Measurements from ENCODE around the gene PGC.

PGC gene

DNA sequence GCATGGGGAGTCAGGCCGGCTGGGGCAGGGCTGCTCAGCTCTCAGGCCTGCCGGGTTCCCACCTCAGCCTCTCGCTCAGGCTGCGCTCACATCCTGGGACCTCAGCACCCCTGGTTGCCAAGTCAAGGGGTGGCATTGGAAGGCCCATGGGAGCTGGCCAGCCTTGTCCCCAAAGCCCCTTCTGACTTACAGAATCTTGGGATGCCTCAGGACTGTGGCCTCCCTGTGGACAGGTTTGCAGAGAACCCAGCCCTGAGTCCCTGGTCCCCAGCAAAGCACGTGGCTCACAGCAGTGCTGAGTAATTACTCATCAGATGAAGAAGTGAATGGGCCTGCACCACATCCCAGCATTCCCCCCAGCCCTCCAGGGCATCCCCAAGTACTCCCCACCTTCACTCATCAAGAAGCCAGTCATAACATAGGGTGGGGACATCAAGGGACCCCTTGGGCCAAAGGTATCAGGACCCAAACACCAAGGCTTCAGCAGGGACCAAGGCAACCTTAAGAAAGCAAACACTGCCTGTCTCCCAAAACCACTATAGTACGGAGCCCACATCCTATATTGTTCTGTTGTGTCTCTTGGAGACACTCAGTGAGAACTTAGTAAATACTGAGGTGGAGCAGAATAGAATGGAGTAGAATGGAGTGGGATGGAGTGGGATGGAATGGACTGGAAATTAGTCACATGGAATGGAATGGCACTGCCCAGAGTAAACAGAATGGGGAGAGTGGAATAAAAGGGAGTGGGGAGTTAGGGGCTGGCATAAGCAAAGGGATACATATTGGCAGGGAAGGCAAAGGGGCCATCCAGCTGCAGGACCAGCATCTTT is 3.6 kb downstream of the PGC start:
- DNase-seq: no peak

DNA sequence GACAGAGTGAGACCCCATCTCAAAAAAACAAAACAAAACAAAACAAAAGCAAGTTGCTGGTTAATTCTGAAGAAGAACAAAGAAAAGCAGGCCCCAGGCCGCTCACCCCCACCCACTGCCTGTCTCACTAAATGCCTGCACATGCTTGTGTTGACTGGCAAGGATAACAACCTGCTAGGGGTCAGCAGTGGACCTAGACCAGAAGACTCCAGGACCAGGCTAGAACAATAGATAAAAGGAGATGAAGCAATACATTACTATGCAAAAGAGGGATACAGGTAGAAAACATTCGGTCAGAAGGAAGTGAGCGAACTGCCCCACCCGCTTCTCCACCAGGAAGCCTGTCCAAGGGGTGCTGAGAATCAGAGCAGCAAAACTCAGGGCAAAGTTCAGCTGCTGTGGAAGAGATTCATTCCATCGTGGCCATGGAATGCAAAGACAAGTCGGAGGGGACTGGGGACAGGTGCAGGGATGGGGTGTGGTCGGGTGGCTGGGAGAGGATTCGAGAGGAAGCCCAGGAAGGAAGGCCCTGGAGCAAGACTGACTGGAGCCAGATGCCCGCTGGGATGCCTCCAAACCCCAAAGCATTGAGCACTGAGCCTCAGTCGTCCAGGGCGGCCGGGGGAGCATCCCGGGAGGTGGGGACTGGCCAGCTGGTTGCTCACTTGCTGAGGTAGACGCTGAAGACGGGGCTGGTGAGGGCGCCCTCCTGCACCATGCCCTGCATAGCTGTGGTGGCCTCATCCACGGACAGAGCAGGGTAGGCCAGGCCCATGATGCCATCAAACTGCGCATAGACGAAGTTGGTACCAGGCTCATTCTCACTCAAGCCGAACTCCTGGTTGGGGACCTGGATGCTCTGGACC is 5.3 kb downstream of the PGC start:
- no peak for DNase-seq

DNA sequence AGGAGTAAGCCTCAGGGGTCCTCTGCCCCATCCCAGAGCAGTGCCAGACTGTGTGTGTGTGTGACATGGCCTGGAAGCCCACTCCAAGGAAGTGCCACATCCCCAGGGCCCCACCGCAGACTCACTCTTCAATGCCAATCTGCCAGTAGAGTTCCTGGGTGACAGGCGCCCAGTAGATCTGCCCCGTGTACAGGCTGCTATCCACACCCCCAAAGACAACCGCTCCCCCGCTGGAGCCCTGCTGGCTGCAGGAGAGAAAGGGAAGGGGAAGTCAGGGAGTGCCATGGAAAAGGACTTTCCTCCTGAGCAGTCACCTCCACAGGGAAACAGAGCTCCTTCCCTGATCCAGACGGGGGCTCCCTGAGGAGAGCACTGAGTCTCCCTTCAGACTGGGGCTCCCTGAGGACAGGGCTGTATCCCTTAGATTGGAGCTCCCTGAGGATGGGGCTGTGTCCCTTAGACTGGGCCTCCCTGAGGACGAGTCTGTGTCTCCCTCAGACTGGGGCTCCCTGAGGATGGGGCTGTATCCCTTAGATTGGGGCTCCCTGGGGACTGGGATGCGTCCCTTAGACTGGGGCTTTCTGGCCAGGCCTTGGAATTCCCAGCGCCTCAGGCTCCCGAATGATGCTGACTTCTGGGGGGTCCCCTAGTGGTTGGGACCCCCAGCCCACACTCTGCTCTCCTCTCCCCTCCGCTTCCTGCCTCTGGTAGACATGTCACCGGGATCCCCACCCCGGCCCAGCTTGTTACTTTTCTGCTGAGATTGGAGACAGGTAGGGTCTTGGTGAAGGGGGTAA is 6.6 kb downstream of the PGC start:
- DNase-seq: no peak

DNA sequence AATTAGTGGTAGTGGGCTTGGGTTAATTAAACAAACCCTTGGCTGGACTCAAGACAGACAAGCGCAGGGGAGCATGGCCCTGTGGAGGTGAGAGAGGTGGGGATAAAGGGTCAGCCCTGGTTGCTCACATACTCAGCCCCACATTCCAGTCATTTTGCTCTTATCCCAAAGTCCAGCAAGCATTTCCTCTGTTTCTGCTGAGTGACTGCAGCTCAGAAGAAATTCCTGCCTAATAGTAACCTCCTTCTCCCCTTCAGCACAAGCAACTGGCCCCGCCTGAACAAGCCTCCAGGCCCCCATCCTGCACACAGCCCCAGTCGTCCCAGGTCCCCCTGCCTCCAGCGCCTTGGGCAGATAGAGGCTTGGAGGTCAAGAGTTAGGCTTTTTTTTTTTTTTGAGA is 8.2 kb downstream of the PGC start:
- no peak for DNase-seq

DNA sequence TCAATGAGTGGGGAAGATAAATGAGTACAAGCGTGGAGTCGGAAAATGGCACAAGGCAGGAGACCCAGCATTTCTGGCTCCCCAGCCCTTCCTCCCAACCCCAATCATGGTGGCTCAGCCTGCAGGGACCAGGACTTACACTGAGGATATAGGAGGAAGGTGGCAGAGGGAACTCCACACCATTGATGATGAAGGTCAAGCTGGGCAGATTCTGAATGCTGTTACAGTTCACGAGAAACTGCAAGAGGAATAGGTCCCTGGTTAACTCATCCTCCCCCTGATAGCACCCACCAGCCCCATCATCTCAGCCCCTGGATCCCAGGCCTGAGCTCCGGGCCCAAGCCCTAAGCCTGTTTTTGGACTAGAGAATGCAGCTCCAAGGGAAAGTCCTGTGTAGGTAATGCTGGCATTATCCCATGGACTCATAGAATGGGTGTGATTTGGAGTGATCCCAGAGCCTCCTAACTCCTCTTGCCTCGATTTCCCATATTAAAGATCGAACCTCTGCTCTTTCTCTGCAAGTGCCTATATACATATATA is 9.5 kb downstream of the PGC start:
- DNase-seq: no peak

DNA sequence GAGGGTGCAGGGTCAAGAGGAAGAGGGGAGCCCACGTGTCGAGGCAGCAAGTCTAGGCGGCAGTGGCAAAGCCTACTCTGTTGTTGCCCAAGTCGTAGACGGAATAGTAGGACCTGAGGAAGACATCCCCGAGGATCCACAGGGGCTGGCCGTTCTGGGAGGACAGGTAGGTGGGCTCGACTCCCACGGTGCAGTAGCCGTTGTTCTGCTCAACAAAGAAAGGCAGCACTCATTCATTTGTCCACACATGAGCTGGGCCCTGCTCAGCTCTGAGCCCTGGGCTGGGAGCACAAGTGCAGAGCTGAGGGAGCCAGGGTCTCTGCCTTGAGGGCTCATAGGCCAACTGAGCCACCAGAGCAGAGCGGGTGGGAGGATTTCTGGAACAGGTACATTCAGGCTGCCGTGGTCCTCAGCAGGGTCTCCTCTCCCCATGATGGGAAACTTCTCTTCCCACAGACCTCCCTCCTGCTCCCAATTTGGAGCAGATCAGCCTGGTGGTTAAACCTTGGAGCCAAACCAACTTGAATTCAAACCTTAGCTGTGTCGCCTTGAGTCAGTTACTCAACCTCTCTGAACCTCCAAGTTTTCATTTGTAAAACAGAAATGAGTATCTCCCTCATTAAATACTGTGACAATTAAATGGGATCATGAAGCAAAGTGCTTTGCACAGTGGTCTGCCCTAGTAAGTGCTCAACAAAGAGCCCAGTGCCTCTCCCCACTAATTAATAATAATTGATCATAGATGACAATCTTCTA is 10.2 kb downstream of the PGC start:
- DNase-seq: no peak

DNA sequence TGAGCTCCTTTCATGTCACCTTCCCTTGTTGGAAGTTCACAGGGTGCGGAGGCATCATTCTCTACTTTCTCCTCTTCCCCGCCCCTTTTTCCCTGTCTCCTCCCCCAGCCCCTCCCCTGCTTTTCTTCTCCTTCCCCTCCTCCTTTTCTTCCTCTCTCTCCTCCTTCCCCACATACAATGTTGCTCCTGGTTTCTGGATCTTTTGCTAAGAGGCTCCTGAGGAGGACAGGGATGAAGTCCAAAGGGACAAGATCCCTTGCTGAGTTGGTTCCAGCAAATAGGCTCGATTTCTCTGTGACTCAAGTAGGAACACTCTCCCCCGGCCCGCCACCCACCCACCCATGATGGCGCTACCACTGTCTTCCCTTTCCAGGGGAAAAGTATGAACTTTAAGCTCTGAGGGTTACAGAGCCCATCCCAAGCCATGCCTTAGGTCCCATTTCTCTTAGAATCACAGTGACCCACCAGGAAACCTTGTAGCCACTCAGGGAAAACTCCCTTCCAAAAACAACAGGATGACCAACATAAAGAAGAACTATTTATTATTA is 10.9 kb downstream of the PGC start:
- DNase-seq: no peak

DNA sequence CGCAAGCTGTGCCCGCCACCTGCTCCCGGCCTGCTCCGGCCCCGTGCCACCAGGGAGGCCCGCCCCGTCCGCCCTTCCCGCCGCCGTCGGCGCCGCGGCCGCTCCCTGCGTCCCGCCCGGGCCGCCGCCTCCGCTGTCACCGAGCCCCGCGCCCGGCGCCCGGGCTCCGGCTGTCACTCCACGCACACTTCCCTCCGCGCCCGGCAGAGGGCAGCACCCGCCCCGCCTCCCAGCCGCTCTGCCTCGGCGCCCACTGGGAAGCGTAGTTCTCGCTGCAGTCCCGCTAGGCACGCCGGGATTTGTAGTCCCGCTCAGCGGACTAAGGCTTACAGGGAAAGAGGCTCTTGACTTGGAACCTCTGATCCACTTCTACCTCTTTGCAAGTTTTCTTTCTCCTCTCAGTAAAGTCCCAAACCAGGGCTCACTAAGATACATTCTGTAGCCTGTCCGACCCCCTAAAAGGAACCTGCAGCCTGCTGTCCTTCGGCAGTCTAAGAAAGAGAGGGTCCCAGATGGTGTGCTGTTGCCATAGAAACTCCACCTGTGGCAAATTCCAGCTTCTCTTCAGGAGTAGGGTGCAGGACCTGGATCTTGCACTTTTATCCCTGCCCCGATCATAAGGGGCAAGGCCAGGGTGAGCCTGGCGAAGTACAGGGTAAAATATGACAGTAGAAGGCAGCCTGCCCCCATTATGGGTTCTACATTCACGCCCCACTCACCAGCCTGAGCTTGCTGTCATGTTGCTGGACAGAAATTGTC is 11.6 kb downstream of the PGC start, which contains the start of gene TFEB:
Gene TFEB, minus strand, starts transcription at position 182 of the 759 bp plus-strand sequence. CDS start 44,395 bp downstream, outside the sequence.
- DNase-seq: peak; percentile 71 to 91

DNA sequence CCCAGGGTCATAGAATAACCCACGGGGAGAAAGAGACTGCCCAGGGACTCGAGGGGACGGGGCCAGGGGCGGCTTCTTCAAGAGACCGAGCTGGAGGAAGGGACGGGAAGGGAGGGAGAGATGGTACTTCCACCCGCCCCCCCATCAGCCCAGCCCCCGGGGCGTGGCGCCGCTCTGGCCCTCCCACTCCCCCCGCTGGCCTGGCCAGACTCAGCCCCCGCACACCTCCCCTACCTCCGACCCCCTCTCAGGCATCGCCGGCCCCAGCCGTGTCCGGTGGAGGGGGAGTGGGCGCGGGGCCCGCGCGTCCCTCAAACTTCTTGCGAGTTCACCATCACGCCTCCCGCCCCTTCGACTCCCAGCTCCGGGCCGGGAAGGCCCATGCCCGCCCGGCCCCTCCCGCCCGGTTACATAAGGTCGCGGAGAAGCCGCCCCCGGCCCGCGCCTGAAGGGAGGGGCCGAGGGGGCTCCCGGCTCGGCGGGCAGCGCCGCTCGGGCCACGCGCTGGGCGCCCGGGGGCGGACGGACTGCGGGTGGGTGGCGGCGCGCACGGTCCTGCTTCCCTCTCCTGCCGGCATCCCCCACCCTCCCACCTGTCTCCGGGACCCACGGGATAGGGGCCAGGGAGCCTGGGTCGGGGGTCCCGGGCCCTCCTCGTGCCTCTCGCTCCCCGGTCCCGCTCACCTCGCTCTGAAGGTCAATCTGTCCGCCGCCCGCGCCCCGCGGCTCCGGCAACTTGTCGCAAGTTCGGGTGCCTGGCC is 12.4 kb downstream of the PGC start:
- DNase-seq: peak; percentile 20 to 74

DNA sequence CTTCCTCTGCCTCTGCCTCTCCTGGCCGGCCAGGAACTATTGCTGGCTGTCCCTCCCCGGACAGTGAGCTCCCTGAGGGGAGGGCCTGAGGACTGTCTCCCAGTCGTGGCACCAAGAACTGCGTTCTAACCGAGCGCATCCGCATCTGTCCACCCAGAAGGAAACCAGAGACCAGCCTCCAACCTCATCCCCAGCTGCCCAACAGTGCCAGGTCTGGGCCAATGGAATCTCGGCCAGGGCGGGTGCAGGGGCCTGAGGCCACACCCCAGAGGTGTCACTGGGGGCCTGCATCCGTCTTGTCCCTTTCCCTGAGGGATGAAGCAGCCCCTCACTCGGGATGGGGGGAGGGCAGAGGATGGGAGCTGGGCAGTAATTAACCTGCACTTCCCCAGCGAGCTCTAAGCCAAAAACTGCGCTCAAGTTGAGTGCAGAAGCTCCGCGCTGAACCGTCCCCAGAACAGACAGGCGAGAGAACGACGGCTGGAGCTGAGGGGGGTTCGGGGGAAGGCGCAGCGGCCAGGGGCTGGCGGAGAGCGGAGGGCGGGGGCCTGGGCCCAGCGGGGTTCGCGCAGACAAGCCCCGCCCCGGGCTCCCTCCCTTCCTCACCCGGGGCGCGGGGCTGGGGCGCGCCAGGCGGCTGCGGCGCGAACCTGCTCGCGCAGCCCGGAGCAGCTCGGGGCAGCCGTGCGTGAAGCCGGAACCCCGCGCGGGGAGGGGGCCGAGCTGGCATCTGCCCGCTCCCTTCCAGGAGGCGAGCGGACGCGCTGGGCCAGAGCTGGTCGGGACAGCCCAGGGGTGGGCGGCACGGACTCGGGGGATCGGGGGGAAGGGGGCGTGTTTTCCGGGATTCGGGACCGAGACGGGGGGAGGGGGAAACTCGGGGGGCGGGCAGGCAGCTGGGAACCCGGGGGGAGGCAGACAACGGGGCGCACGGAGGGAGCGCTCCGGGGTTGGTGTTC is 13.2 kb downstream of the PGC start:
- peak; percentile 41 to 80 for DNase-seq

DNA sequence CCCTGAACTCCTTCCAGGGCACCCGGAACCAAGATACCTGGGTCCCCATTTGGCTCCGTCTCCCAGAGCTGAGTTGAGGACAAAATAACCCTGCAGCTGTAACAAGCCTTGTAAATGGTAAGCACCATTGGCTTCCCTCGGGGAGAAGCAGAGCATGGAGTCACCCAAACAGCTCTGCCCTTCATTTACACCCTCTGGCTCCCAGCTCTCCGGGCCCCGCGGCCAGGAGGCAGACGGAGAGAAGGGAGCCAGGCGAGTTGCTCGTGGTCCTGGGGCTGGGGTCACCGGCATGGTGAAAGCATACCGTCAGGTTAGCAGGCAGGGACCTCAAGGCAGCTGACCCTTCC is 13.9 kb downstream of the PGC start:
- no peak for DNase-seq

DNA sequence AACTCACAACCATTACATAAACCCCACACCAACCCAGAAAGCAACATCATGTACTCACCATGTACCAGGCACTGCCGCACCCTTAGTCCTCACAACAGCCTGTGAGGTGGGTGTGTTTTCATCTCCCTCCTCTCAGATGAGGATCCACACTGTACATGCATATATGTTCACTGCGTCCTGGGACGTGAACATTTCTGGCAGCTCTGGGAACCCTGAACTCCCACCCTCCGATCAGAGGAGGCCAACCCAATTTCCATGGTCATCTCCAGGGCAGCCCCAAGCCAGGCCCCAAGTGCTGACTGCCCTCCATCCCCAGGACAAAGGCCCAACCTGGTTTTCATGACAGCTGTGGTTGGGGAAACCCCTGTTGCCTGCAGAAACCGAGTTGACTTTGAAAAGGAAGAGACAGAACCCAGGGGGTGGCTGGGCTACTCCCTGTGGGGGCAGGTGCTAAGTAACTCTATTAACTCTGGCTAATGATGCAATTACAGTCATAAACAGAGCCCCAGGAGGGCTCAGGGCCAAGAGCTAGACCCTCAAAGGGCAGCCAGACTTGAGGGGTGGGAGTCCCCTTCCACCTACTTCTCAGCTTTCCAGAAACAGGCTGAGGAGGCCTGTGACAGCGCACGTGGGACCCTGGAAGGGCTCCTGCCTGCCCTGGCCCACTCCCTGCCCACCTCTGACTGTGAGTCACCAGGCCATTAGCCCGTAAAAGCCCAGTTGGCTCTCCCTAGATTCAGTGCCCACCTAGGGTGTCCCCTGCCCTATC is 14.4 kb downstream of the PGC start:
- no peak for DNase-seq

DNA sequence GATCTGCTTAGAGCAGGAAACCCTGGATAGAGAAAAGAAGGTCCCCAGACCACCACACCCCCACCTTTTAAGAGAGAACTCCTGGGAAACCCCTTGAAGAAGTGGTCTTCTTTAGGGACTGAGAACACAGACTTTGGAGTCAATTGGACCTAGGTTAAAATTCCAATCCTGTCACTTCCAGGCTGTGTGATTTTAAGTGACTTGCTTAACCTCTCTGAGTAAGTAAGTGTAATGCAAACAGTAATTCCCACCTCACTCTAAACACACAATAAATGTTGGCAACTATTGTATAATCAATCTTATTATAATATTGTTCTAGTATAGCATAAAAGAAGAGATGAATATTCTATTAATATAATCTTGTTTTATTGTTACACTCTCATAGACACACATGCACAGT is 15.0 kb downstream of the PGC start:
- DNase-seq: no peak

DNA sequence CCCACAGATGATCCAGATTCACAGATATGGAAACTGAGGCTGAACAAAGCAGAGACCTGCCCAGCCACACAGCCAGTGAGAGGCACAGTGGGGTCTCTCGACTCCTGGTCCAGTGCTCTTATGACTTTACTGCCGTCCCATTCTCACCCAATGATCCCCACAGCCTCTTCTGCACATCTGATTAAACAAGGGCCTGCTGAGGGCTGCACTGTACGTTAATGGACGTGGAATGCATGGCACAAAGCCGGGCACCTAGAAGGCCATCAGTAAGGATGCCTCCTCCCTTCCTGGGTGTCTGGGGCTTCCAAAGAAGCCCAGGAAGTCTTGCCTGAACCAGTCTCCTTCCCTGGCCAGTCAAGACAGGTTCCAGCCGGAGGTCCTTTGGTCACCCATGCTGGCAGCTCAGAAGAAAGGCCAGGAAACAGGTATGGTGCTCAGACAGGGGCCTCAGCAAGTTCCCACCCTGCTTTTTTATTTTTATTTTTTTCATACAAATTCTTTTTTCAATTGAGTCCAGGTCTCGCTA is 15.6 kb downstream of the PGC start:
- DNase-seq: no peak

DNA sequence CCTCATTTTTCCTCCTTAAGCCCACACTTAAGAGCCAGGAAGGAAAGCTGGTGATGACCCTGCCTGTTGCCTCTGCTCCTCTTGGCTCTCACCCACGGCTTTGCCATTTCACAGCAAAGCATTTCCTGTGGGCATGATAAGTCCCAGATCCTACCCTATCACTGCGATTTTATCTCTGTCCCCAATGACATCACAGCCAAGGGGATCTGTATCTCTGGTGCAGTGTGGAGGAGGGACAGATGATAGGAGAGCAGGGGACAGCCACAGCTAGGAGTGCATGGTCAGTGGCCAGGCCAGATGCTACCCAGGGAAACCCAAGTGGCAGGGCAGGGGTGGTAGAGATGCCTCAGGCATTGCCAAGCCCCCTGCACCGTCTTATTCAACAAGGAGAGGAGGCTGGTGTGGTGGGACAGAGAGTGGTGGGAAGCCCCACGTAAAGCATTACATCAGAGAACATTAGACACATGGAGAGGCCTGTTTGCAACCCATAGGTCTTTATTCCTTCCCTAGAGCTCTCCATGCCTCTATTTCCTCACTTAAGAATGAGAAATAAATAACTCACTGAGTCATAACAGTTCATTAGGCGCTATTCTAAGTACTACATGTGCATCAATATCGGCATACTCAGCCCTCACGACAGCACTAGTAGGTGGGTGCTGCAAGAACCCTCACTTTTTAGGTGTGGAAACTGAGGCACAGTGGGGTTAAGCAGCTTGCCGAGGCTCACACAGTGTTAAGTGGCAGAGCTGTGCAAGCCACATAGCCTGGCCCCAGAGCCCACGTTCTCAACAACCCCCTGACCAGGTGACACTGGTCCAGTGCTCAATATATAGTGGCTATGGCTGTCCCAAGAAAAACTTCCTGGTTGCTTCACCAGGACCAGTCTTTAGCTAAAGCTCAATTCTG is 16.4 kb downstream of the PGC start:
- DNase-seq: no peak

DNA sequence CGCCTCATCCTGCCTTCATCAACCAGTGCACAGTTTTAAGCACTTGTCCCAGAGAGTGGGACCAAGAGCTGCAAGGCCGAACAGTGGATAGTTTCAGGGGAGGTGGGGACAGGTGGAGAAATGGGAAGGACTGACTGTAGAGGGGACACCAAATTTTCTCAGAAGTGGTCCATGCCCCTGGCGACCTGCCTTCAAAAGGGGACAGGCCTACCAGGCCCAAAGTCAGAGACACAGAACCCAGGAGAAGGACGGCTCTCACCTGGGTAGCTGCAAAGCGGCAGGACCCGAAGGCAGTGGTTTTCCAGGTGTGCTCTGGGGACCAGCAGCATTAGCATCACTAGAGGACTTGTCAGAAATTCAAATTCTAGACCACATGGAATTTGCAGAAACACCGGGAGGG is 17.6 kb downstream of the PGC start:
- no peak for DNase-seq

DNA sequence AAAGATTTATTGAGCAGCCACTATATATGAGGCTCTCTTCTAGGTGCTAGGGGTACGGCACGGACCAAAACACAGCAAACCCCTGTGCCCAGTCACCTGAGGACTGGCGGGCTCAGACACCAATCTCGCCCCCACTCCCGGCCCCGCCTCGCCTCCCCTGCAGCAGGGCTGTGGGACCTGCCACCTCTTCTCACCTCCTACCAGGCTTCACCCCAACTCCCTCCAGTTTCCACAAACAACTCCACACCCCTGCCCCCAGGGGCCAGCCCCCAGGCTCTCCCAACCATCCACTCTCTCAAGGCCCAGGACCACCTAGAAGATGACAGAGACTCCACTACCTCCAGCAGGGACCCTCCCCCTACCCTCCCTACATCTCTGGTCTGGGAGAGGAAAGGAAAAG is 18.2 kb downstream of the PGC start:
- no peak for DNase-seq

Measured in NCI-H446 (cell line).